Measurements from ENCODE around the gene TRIM9. TPM values are rescaled to one million over a fixed set of nuclear protein-coding genes. Genes with fewer than 3 reads are reported as not detected.

The TRIM9 gene
- total and polyA plus RNA-seq, 2 donors (not counting 3 experiments of a cell fraction or from before 2014, with no cell fraction given) = not detected

GRCh38 chr14:51131516-51131915 lies 36.6 kb upstream of the TRIM9 start:
- Histone ChIP-seq H3K4me3 (replicated peaks in 1 of 3; ENCODE audit: insufficient read depth in 1 of 3, low read depth in 1 of 3, low read length in 3 of 3) (no peak overlapping the region), H3K4me1 (ENCODE audit: control insufficient read depth, extremely low read depth, insufficient read depth, low read length) (no peaks in the 10 kb centered on the region), H3K36me3 (ENCODE audit: control insufficient read depth in 2 of 2, extremely low read depth in 1 of 2, insufficient read depth in 2 of 2, low read length in 2 of 2) (no peaks in the 10 kb centered on the region), H3K27ac (ENCODE audit: insufficient read depth, low read depth, low read length) (no peak overlapping the region), H3K9me3 (replicated peaks; ENCODE audit: control insufficient read depth, insufficient read depth, low read length) (no peaks in the 10 kb centered on the region), H3K9ac (replicated peaks; ENCODE audit: extremely low read depth, insufficient read depth, low read length) (no peak overlapping the region), H3K9me1 (replicated peaks; ENCODE audit: control insufficient read depth, extremely low read depth, insufficient read depth, low read length) (no peaks in the 10 kb centered on the region), H3K4me2 (ENCODE audit: insufficient read depth, low read length) (no peak overlapping the region), H3K79me2 (ENCODE audit: control insufficient read depth, insufficient read depth, low read length) (no peaks in the 10 kb centered on the region), H4K20me1 (replicated peaks; ENCODE audit: control insufficient read depth, extremely low read depth, insufficient read depth, low read length) (no peaks in the 10 kb centered on the region), H2AFZ (ENCODE audit: low read depth, low read length) (no peak overlapping the region), H3K27me3 (ENCODE audit: control insufficient read depth in 2 of 2, insufficient read depth in 2 of 2, low read length in 2 of 2) (peaks cover 0 to 2% of the 10 kb centered on the region in 2 experiments)
- ChIA-PET CTCF (no interaction called here), POLR2A (no interaction called here)
- no TSS peak for BruUV-seq (replicated peaks)
- dilution Hi-C loops (cut with MboI; ENCODE audit: extremely low pct_ligation_motif_present, low sequenced_read_pairs) (no loop called here), intact Hi-C loops (cut with micrococcal nuclease) (no loop called here)
- FAIRE-seq (no peak), DNase-seq (ENCODE audit: low read depth, low spot score) (no peak)
- TF ChIP-seq POLR2A (IDR thresholded peaks at IDR 0.05; ENCODE audit: low read depth, low read length) (no peak), EZH2 (IDR thresholded peaks at IDR 0.05; ENCODE audit: borderline replicate concordance, low read depth, low read length, severe bottlenecking) (no peak), FOS (IDR thresholded peaks at IDR 0.05; ENCODE audit: borderline replicate concordance, insufficient read depth, low read length) (no peak), MAX (IDR thresholded peaks at IDR 0.05; ENCODE audit: insufficient read depth, insufficient read length) (no peak), POLR2AphosphoS5 (IDR thresholded peaks at IDR 0.05; ENCODE audit: insufficient read depth, low read depth, low read length) (no peak), MYC (IDR thresholded peaks at IDR 0.05; ENCODE audit: low read depth, low read length) (no peak), JUN (IDR thresholded peaks at IDR 0.05; ENCODE audit: borderline replicate concordance, insufficient read depth, insufficient read length, low read depth) (no peak), GATA2 (IDR thresholded peaks at IDR 0.05; ENCODE audit: insufficient read depth, insufficient read length, low read depth, low read length) (no peak), CTCF (IDR thresholded peaks at IDR 0.05; ENCODE audit: extremely low read depth in 1 of 2, insufficient read depth in 1 of 2, low read depth in 1 of 2, low read length in 2 of 2) (no peak)

All from endothelial cell of umbilical vein (primary cell).